Measurements from ENCODE around the gene ARHGAP9. TPM values are rescaled to one million over a fixed set of nuclear protein-coding genes. Genes with fewer than 3 reads are reported as not detected.

Gene ARHGAP9
- total and polyA plus RNA-seq, 2 of the 8 experiments (the other 6 are each of a cell fraction or from before 2014, with no cell fraction given), result 3.2 to 6.0 TPM

GRCh38 chr12:57513266-57513665 lies 33.6 kb upstream of the ARHGAP9 start:
- H3K9me3 ChIP-seq (ENCODE audit: insufficient read depth in 2 of 2, low read depth in 1 of 2, low read length in 1 of 2), result no peaks in the 10 kb centered on the region
- no peaks in the 10 kb centered on the region; the same call in 1 of the 2 replicates for H3K79me1 ChIP-seq (ENCODE audit: low read depth, low read length)
- TF ChIP-seq RAD21 (IDR thresholded peaks at IDR 0.05 in 1 of 2, conservative IDR thresholded peaks at IDR 0.05 in 1 of 2; ENCODE audit: low read depth in 2 of 2, low read length in 2 of 2) (no peak), CTBP2 (IDR thresholded peaks at IDR 0.05; ENCODE audit: borderline replicate concordance, insufficient read depth, insufficient read length, low read length) (no peak), E2F6 (IDR thresholded peaks at IDR 0.05) (no peak), CREB1 (IDR thresholded peaks at IDR 0.05) (no peak), MAX (IDR thresholded peaks at IDR 0.05) (no peak), TEAD4 (IDR thresholded peaks at IDR 0.05; ENCODE audit: low read depth, low read length) (no peak), KDM1A (IDR thresholded peaks at IDR 0.05; ENCODE audit: borderline replicate concordance, low read length) (no peak), FOSL1 (IDR thresholded peaks at IDR 0.05; ENCODE audit: insufficient read depth, low read depth, low read length) (no peak)

More at GRCh38 chr12:57513266-57513665, 33.6 kb upstream of the ARHGAP9 start:
- H3K56ac ChIP-seq (replicated peaks; ENCODE audit: insufficient read length, low read depth, low read length), result no peak overlapping the region
- no peak overlapping the region for H3K4ac ChIP-seq (replicated peaks; ENCODE audit: insufficient read length, low read depth, low read length)
- H3K27ac ChIP-seq (ENCODE audit: low read depth, low read length), result no peak overlapping the region
- H4K5ac ChIP-seq (ENCODE audit: insufficient read length, low read depth, low read length), result no peak overlapping the region
- no peak overlapping the region for H2BK15ac ChIP-seq (ENCODE audit: low read length)
- POLR2A ChIA-PET (ENCODE audit: partially characterized antibody), result interaction anchor here (1.1 to 3.9 kb wide), 4 partner anchors 6 to 25 kb away, joined by 4 to 60 read pairs (median 17); partner anchors contain the start of genes DDIT3 and MBD6
- no peak overlapping the region for H3K14ac ChIP-seq (ENCODE audit: insufficient read length)
- no peaks in the 10 kb centered on the region for H3K23me2 ChIP-seq (ENCODE audit: low read depth, low read length)
- no peak overlapping the region for H2AFZ ChIP-seq (ENCODE audit: low read length)
- no peak overlapping the region for H2BK120ac ChIP-seq (replicated peaks; ENCODE audit: low read depth, low read length)
- no peak overlapping the region for H3K4me2 ChIP-seq (ENCODE audit: insufficient read depth in 1 of 2, low read depth in 2 of 2, low read length in 2 of 2)
- no peak overlapping the region for H2BK20ac ChIP-seq (ENCODE audit: low read length)
- DNase-seq (ENCODE audit: low read depth in 1 of 2, low spot score in 2 of 2) (no peak), FAIRE-seq (no peak)
- no peak overlapping the region for H3K23ac ChIP-seq (ENCODE audit: insufficient read length)
- no peaks in the 10 kb centered on the region for H3K27me3 ChIP-seq (replicated peaks in 1 of 4; ENCODE audit: control insufficient read depth in 3 of 4, extremely low read depth in 1 of 4, insufficient read depth in 3 of 4, low read length in 3 of 4)
- H2BK12ac ChIP-seq (ENCODE audit: low read depth, low read length), result no peak overlapping the region
- CTCF ChIA-PET (ENCODE audit: partially characterized antibody), result interaction anchor here (0.5 to 1.2 kb wide), 6 partner anchors 22 to 883 kb away, joined by 3 to 4 read pairs (median 3); partner anchors contain the start of gene BAZ2A
- no peak overlapping the region for H3K4me3 ChIP-seq (ENCODE audit: extremely low read depth in 1 of 4, insufficient read depth in 2 of 4, low read depth in 3 of 4, low read length in 4 of 4)
- H3K18ac ChIP-seq (ENCODE audit: extremely low read depth, low read length), result no peak overlapping the region
- H3K9ac ChIP-seq (replicated peaks in 1 of 4; ENCODE audit: extremely low read depth in 1 of 4, low read depth in 3 of 4, low read length in 3 of 4), result no peak overlapping the region
- 86% methylated on average over 4 of the region's 5 CpGs; no CpG with 5 or more reads in 1 of the 2 experiments for WGBS, 2 experiments (ENCODE audit: extremely low coverage in 1 of 2, insufficient coverage in 1 of 2, insufficient read length in 1 of 2, insufficient replicate concordance in 2 of 2, low coverage in 1 of 2, low lambda C conversion rate in 2 of 2, missing lambda C conversion rate in 1 of 2)
- no peaks in the 10 kb centered on the region for H3K4me1 ChIP-seq (replicated peaks in 1 of 4; ENCODE audit: control insufficient read depth in 3 of 4, insufficient read depth in 4 of 4, low read length in 3 of 4)
- H2AK5ac ChIP-seq (ENCODE audit: low read depth, low read length), result no peak overlapping the region
- H4K20me1 ChIP-seq (replicated peaks in 1 of 2; ENCODE audit: control insufficient read depth in 1 of 2, insufficient read depth in 2 of 2, low read length in 2 of 2), result peaks cover 3 to 12% of the 10 kb centered on the region in 2 experiments
- no peak overlapping the region for H4K91ac ChIP-seq (replicated peaks; ENCODE audit: insufficient read length, low read length)
- H4K8ac ChIP-seq (ENCODE audit: extremely low read depth, insufficient read depth, low read length), result no peak overlapping the region
- peaks cover 0 to 7% of the 10 kb centered on the region in 2 experiments; a peak in 2 of 4 replicates for H3K79me2 ChIP-seq (ENCODE audit: control insufficient read depth in 1 of 2, insufficient read depth in 2 of 2, low read length in 2 of 2)
- no peak overlapping the region for H2BK5ac ChIP-seq (ENCODE audit: low read depth, low read length)
- H3K36me3 ChIP-seq (ENCODE audit: control insufficient read depth in 2 of 4, insufficient read depth in 4 of 4, low read length in 3 of 4), result peaks cover 56 to 95% (median 78%) of the 10 kb centered on the region in 4 experiments

Data from H1 (cell line).